Panc1 (cell line): ENCODE measurements around the gene PNPLA8. TPM values are rescaled to one million over a fixed set of nuclear protein-coding genes. Genes with fewer than 3 reads are reported as not detected.

Experiments
- ATAC-seq: fragments of 200-7000 bp; cut with Tn5 transposase; 2 replicates; pipeline ENCODE4 v1.9.1; 2020; ENCODE audit warnings: mild to moderate bottlenecking, moderate library complexity
- BruUV-seq: library from RNA; stranded (reverse); fragments of 400-500 nt; replicated peaks from 2 replicates; lab custom pipeline; 2021; lab: Mats Ljungman, UMichigan
- CTCF ChIA-PET: fragments of 300-600 bp; sonication (Branson Sonifier 250); formaldehyde crosslinking; loops from one replicate; lab custom pipeline; 2022; ENCODE audit warnings: antibody characterized with exemption; lab: Charles Lee
- POLR2A ChIA-PET: fragments of 300-600 bp; sonication (Branson Sonifier 250); formaldehyde crosslinking; loops from one replicate; lab custom pipeline; 2022; ENCODE audit warnings: antibody characterized with exemption; lab: Charles Lee
- DNase-seq: peaks from one replicate; pipeline ENCODE4 v3.0.0-alpha.2; 2010; ENCODE audit warnings: low read depth, low spot score
- H3K27ac ChIP-seq: 2 replicates; pipeline ENCODE4 v1.5.1; 2011; ENCODE audit warnings: mild to moderate bottlenecking, low read length, inconsistent platforms
- H3K27me3 ChIP-seq: fragments of 200-500 bp; sonication (Bioruptor generic); 2 replicates; pipeline ENCODE4 v1.6.0; 2014; ENCODE audit warnings: low read length, inconsistent platforms; ENCODE audit not compliant: control insufficient read depth, insufficient read depth
- H3K36me3 ChIP-seq: fragments of 200-500 bp; sonication (Bioruptor generic); 2 replicates; pipeline ENCODE4 v1.5.1; 2014; ENCODE audit warnings: inconsistent platforms, mild to moderate bottlenecking, low read length, moderate library complexity; ENCODE audit not compliant: control insufficient read depth, insufficient read depth
- H3K4me1 ChIP-seq: 2 replicates; pipeline ENCODE4 v1.5.1; 2011; ENCODE audit warnings: inconsistent platforms, mild to moderate bottlenecking, low read length, moderate library complexity; ENCODE audit not compliant: control insufficient read depth, insufficient read depth
- H3K4me3 ChIP-seq, 2 experiments: 2 replicates each; pipeline ENCODE4 v1.5.1; 2011 to 2012; ENCODE audit warnings: low read depth in 2 of 2, low read length in 2 of 2, mild to moderate bottlenecking in 2 of 2, inconsistent platforms in 1 of 2, moderate library complexity in 1 of 2
- H3K9me3 ChIP-seq: fragments of 200-500 bp; sonication (Bioruptor generic); 2 replicates; pipeline ENCODE4 v1.5.1; 2014; ENCODE audit warnings: low read depth, mild to moderate bottlenecking, inconsistent platforms, low read length, moderate library complexity; ENCODE audit not compliant: control insufficient read depth, insufficient read depth
- CTCF ChIP-seq: fragments of 450-650 bp; IDR thresholded peaks from 2 replicates; pipeline ENCODE4 v1.5.1; 2017; ENCODE audit warnings: mild to moderate bottlenecking
- POLR2AphosphoS5 ChIP-seq: IDR thresholded peaks from 2 replicates; pipeline ENCODE4 v1.6.1; 2012; ENCODE audit warnings: mild to moderate bottlenecking, low read depth, low read length, moderate library complexity
- SIN3A ChIP-seq: IDR thresholded peaks from 2 replicates; pipeline ENCODE4 v1.6.1; 2012; ENCODE audit warnings: low read depth, mild to moderate bottlenecking, low read length, moderate library complexity, borderline replicate concordance; ENCODE audit not compliant: insufficient read depth
- TCF7L2 ChIP-seq: IDR thresholded peaks from 2 replicates; pipeline ENCODE4 v1.6.1; 2011; ENCODE audit warnings: mild to moderate bottlenecking, low read depth, low read length, inconsistent platforms
- in situ Hi-C: cut with HindIII; loops from 2 replicates; pipeline ENCODE4 v1.10.0; 2016; ENCODE audit warnings: low sequenced_read_pairs, low pct_unique_long_range_greater_than_20kb
- intact Hi-C: fragments of 100-400 bp; cut with micrococcal nuclease; formaldehyde crosslinking; loops from one replicate; pipeline ENCODE4 v1.10.0; 2022; ENCODE audit not compliant: unreplicated experiment
- total RNA-seq: library from RNA; stranded (reverse); gene quantifications from one replicate; pipeline ENCODE4 v1.2.1, GENCODE V29; 2021; ENCODE audit not compliant: unreplicated experiment
- TF ChIP-seq, protein P1 (sequence below), 2 experiments: IDR thresholded peaks; 2 replicates each; pipeline ENCODE4 v1.6.1; 2011 to 2012; ENCODE audit warnings: low read depth in 2 of 2, control low read depth in 1 of 2, low read length in 1 of 2, mild to moderate bottlenecking in 1 of 2, moderate library complexity in 1 of 2; ENCODE audit not compliant: insufficient read depth in 1 of 2

Gene PNPLA8
- total RNA-seq, 1 experiment from 2014 or later = 18.1 TPM

DNA sequence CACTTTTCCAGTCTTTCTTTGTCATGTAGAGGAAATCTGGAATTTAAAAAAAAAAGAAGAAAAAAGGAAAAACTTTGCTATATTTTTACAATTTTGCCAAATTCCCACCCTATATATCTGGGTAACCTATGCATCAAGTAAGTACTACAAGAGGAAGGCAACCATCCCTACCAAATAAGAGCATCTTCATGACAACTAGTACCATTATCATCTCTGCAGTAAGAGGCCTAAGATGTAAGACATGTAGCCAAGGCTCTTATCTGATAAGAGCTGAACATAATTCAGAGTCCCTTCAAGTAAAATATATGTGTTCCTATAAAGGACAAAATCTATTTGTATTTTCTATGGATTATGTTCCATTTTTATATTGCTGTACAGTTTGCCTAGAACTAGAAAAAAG lies 40.1 kb upstream of the PNPLA8 start:
- Histone ChIP-seq H3K27ac (no peak overlapping the region), H3K9me3 (no peaks in the 10 kb centered on the region), H3K27me3 (no peaks in the 10 kb centered on the region), H3K4me3 (no peak overlapping the region), H3K4me1 (peaks cover 3% of the 10 kb centered on the region; the same call in 1 of the 2 replicates), H3K36me3 (peaks cover 11% of the 10 kb centered on the region)
- in situ Hi-C loops = no loop called here
- intact Hi-C loops = loop anchor here (5.0 kb wide), 1 partner anchor 39 kb away; the partner anchor contains the start of gene PNPLA8
- DNase-seq = no peak
- ATAC-seq = no peak
- no peak for TF ChIP-seq CTCF
- no peak for TF ChIP-seq POLR2AphosphoS5
- TF ChIP-seq TCF7L2 = no peak
- TF ChIP-seq, protein P1, sequence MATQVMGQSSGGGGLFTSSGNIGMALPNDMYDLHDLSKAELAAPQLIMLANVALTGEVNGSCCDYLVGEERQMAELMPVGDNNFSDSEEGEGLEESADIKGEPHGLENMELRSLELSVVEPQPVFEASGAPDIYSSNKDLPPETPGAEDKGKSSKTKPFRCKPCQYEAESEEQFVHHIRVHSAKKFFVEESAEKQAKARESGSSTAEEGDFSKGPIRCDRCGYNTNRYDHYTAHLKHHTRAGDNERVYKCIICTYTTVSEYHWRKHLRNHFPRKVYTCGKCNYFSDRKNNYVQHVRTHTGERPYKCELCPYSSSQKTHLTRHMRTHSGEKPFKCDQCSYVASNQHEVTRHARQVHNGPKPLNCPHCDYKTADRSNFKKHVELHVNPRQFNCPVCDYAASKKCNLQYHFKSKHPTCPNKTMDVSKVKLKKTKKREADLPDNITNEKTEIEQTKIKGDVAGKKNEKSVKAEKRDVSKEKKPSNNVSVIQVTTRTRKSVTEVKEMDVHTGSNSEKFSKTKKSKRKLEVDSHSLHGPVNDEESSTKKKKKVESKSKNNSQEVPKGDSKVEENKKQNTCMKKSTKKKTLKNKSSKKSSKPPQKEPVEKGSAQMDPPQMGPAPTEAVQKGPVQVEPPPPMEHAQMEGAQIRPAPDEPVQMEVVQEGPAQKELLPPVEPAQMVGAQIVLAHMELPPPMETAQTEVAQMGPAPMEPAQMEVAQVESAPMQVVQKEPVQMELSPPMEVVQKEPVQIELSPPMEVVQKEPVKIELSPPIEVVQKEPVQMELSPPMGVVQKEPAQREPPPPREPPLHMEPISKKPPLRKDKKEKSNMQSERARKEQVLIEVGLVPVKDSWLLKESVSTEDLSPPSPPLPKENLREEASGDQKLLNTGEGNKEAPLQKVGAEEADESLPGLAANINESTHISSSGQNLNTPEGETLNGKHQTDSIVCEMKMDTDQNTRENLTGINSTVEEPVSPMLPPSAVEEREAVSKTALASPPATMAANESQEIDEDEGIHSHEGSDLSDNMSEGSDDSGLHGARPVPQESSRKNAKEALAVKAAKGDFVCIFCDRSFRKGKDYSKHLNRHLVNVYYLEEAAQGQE (IDR thresholded peaks at IDR 0.05; ENCODE audit: insufficient read depth in 1 of 2, low read depth in 2 of 2, low read length in 1 of 2) = no peak
- TF ChIP-seq SIN3A = no peak
- no TSS peak for BruUV-seq
- POLR2A ChIA-PET = no interaction called here
- CTCF ChIA-PET = no interaction called here

DNA sequence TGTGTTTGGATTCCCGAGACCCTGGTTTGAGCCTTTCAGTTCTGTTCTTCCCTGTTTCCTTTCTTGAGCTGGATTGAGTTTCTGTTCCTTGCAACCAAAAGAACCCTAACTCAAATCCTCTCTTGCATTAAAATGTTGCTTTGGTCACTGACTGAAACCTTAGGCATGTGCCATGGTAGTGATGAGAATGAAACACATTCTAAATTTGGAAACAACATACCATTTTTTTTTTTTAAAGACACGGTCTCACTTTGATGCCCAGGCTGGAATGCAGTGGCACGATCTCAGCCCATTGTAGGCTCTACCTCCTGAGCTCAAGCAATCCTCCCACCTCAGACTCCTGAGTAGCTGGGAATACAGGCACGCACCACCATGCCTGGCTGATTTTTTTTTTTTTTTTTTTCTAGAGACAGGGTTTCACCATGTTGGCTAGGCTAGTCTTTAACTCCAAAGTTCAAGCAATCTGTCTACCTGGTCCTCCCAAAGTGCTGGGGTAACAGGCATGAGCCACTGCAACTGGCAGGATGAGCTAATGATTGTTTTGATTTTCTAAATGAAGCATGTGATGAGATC lies 35.2 kb upstream of the PNPLA8 start:
- no peaks in the 10 kb centered on the region for H3K4me1 ChIP-seq
- peaks cover 4% of the 10 kb centered on the region for H3K36me3 ChIP-seq
- DNase-seq (no peak), ATAC-seq (no peak)
- intact Hi-C loops = no loop called here
- no TSS peak for BruUV-seq
- H3K9me3 ChIP-seq = no peaks in the 10 kb centered on the region
- TF ChIP-seq TCF7L2 (no peak), CTCF (no peak), SIN3A (no peak), POLR2AphosphoS5 (no peak)
- TF ChIP-seq, protein P1 (IDR thresholded peaks at IDR 0.05; ENCODE audit: insufficient read depth in 1 of 2, low read depth in 2 of 2, low read length in 1 of 2) = no peak
- no peak overlapping the region for H3K4me3 ChIP-seq
- CTCF ChIA-PET = no interaction called here
- in situ Hi-C loops = no loop called here
- H3K27ac ChIP-seq = no peak overlapping the region
- POLR2A ChIA-PET = no interaction called here
- no peaks in the 10 kb centered on the region for H3K27me3 ChIP-seq
